ENCODE measurements around the gene DBT. TPM values are rescaled to one million over a fixed set of nuclear protein-coding genes. Genes with fewer than 3 reads are reported as not detected.
A peak's percentile ranks its signal among the peaks of the same experiment; 100 is the strongest.
"Not testable (repeated sequence)": the region's sequence is repeated elsewhere in the genome, so short reads cannot be mapped to it uniquely, and the experiment has no call there.

The DBT gene
- total and polyA plus RNA-seq, 5 donors = 6.3 to 28.4 (median 21.6) TPM

GRCh38 chr1:100277866-100278265, 28.2 kb upstream of the DBT start:
- no peaks in the 10 kb centered on the region for H3K9me3 ChIP-seq (ENCODE audit: control insufficient read depth, low read length)
- DNase-seq (no peak), ATAC-seq (no peak)
- no peak overlapping the region for H3K27ac ChIP-seq (ENCODE audit: low read length)
- no peak overlapping the region for H3K4me3 ChIP-seq (ENCODE audit: low read length)
- WGBS = 71% methylated on average over 1 of the region's 1 CpG
- intact Hi-C loops (cut with DNase I) = loop anchor here in 1 of 4 donors (10.0 kb wide), 1 partner anchor 67 kb away; no protein-coding TSS in a partner anchor
- H3K4me1 ChIP-seq (ENCODE audit: control insufficient read depth, insufficient read depth, low read length) = no peaks in the 10 kb centered on the region
- no peaks in the 10 kb centered on the region for H3K27me3 ChIP-seq (ENCODE audit: control insufficient read depth, insufficient read depth)

- intact Hi-C loops (cut with DNase I) = loop anchor here in 2 of 4 donors (10.0 kb wide), 2 partner anchors 133 to 187 kb away; partner anchors contain the start of genes SASS6 (in 1 of the 2) and TRMT13 (in 1 of the 2)
- H3K4me1 ChIP-seq (ENCODE audit: control insufficient read depth, insufficient read depth, low read length) = no peaks in the 10 kb centered on the region
- no peak overlapping the region for H3K4me3 ChIP-seq (ENCODE audit: low read length)
- no peak overlapping the region for H3K27ac ChIP-seq (ENCODE audit: low read length)
- DNase-seq = no peak
- ATAC-seq = no peak
- no peaks in the 10 kb centered on the region for H3K9me3 ChIP-seq (ENCODE audit: control insufficient read depth, low read length)
- 95% methylated on average over 4 of the region's 4 CpGs for WGBS
- H3K27me3 ChIP-seq (ENCODE audit: control insufficient read depth, insufficient read depth) = no peaks in the 10 kb centered on the region
Measured at GRCh38 chr1:100268202-100268601, 18.6 kb upstream of the DBT start.

GRCh38 chr1:100267284-100267683, 17.6 kb upstream of the DBT start:
- Histone ChIP-seq H3K9me3 (ENCODE audit: control insufficient read depth, low read length) (no peaks in the 10 kb centered on the region), H3K4me1 (ENCODE audit: control insufficient read depth, insufficient read depth, low read length) (no peaks in the 10 kb centered on the region), H3K27ac (ENCODE audit: low read length) (no peak overlapping the region), H3K4me3 (ENCODE audit: low read length) (peak overlapping the region; percentile 96), H3K27me3 (ENCODE audit: control insufficient read depth, insufficient read depth) (no peaks in the 10 kb centered on the region)
- intact Hi-C loops (cut with DNase I) = loop anchor here in 2 of 4 donors (10.0 kb wide), 2 partner anchors 132 to 188 kb away; partner anchors contain the start of genes SASS6 (in 1 of the 2) and TRMT13 (in 1 of the 2)
- ATAC-seq (no peak), DNase-seq (no peak)
- 84% methylated on average over 1 of the region's 1 CpG for WGBS

DNA sequence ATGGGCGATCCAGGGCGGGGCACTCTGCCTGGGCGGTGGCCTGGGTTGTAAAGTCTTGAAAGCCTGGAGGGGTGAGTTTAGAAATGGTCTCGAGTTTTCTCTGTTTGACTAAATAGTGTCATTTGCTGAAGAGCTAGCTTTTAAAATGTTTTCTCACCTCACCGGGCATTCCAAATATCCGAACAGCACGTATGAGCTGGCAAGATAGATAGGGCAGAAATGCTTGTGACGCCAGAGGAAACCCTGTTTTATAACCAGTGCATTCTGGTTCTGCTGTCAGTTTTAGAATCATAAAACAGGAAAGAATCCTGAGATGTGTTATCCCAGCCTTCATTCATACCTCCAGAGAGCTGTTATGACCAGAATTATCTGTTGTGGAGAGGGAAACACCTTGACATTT, 17.1 kb upstream of the DBT start:
- Histone ChIP-seq H3K9me3 (ENCODE audit: control insufficient read depth, low read length) (no peaks in the 10 kb centered on the region), H3K4me1 (ENCODE audit: control insufficient read depth, insufficient read depth, low read length) (no peaks in the 10 kb centered on the region), H3K27me3 (ENCODE audit: control insufficient read depth, insufficient read depth) (no peaks in the 10 kb centered on the region), H3K27ac (ENCODE audit: low read length) (peak overlapping the region; percentile 81), H3K4me3 (ENCODE audit: low read length) (peak overlapping the region; percentile 96)
- WGBS = under 1% methylated on average over 8 of the region's 8 CpGs
- DNase-seq (no peak), ATAC-seq (no peak)
- intact Hi-C loops (cut with DNase I) = loop anchor here in 2 of 4 donors (10.0 kb wide), 2 partner anchors 132 to 188 kb away; partner anchors contain the start of genes SASS6 (in 1 of the 2) and TRMT13 (in 1 of the 2)

DNA sequence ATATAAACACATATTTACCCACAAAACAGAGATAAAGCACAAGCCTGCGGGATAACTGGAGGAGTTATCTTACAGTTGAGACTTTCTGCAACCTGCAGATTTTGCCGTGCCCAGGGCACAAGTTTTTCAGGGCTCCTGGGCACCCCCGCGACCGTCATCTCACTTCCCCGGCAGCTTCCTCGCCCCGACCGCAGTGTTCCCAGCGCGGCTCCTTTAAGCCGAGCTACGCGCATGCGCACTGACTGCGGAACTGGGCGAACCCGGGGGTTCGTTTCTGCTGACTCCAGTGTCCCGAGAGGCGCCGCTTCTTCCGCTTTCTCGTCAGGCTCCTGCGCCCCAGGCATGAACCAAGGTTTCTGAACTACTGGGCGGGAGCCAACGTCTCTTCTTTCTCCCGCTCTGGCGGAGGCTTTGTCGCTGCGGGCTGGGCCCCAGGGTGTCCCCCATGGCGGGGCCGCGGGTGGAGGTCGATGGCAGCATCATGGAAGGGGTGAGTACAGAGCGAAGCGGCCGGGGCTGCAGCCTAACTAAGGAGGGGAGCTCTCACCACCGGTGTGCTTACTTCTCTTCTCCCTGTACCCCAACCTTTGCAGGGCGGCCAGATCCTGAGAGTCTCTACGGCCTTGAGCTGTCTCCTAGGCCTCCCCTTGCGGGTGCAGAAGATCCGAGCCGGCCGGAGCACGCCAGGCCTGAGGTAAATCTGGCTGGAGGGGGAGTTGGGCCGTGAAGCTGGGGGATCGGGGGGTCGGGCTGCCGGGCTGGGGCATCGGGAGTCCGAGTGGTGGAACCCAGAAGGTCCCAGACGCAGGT, 16.5 kb upstream of the DBT start, which contains the start of gene RTCA:
Gene RTCA, plus strand, starts transcription at position 286 of the 810 bp plus-strand sequence. Its CDS starts 160 bp downstream, at position 446.
- no peaks in the 10 kb centered on the region for H3K27me3 ChIP-seq (ENCODE audit: control insufficient read depth, insufficient read depth)
- H3K27ac ChIP-seq (ENCODE audit: low read length) = peak within 1 kb of the TSS; percentile 81
- ATAC-seq = peak; percentile 99
- H3K4me1 ChIP-seq (ENCODE audit: control insufficient read depth, insufficient read depth, low read length) = no peaks in the 10 kb centered on the region
- WGBS = under 1% methylated on average over 53 of the region's 53 CpGs
- peak within 1 kb of the TSS; percentile 96 for H3K4me3 ChIP-seq (ENCODE audit: low read length)
- no peaks in the 10 kb centered on the region for H3K9me3 ChIP-seq (ENCODE audit: control insufficient read depth, low read length)
- intact Hi-C loops (cut with DNase I) = loop anchor here in 2 of 4 donors (10.0 kb wide), 2 partner anchors 131 to 189 kb away; partner anchors contain the start of genes SASS6 (in 1 of the 2) and TRMT13 (in 1 of the 2)
- peak; percentile 98 to 99 (median 99) for DNase-seq

DNA sequence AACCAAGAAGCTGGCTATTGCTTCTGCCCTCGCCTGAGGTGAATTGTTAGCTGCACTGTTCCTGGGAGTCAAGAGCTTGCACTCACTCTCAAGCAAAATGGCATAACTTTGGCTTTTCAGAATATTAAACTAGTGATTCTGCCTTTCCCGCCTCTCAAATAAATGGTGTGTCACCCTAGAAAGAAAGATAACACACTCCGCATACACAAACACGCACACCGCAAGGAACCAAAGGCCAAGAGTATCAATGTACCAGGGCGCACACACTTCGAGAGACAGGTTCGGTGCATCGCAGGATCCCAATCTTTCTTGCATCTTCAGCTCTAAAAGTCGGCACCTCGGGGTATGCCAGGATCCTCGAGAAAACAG, 15.9 kb upstream of the DBT start:
- WGBS = 1% methylated on average over 12 of the region's 12 CpGs
- peak; percentile 32 to 45 for ATAC-seq
- Histone ChIP-seq H3K27ac (ENCODE audit: low read length) (peak overlapping the region; percentile 19), H3K27me3 (ENCODE audit: control insufficient read depth, insufficient read depth) (no peaks in the 10 kb centered on the region), H3K9me3 (ENCODE audit: control insufficient read depth, low read length) (no peaks in the 10 kb centered on the region), H3K4me3 (ENCODE audit: low read length) (peak overlapping the region; percentile 96), H3K4me1 (ENCODE audit: control insufficient read depth, insufficient read depth, low read length) (no peaks in the 10 kb centered on the region)
- DNase-seq = no peak
- intact Hi-C loops (cut with DNase I) = loop anchor here in 2 of 4 donors (10.0 kb wide), 2 partner anchors 131 to 189 kb away; partner anchors contain the start of genes SASS6 (in 1 of the 2) and TRMT13 (in 1 of the 2)

DNA sequence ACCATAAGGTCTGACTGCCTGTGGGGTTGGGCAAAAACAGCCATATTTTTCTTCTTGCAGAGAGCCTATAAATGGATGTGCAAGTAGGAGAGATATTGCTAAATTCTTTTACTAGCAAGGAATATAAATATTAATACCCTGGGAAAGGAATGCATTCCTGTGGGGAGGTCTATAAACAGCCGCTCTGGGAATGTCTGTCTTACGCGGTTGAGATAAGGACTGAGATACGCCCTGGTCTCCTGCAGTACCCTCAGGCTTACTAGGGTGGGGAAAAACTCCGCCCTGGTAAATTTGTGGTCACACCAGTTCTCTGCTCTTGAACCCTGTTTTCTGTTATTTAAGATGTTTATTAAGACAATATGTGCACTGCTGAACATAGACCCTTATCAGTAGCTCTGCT, 14.4 kb upstream of the DBT start:
- H3K9me3 ChIP-seq (ENCODE audit: control insufficient read depth, low read length); H3K27me3 ChIP-seq (ENCODE audit: control insufficient read depth, insufficient read depth); H3K4me1 ChIP-seq (ENCODE audit: control insufficient read depth, insufficient read depth, low read length); ATAC-seq; DNase-seq; H3K27ac ChIP-seq (ENCODE audit: low read length); H3K4me3 ChIP-seq (ENCODE audit: low read length): not testable (repeated sequence)
- 93% methylated on average over 5 of the region's 5 CpGs for WGBS
- intact Hi-C loops (cut with DNase I) = loop anchor here in 2 of 4 donors (10.0 kb wide), 2 partner anchors 129 to 191 kb away; partner anchors contain the start of genes SASS6 (in 1 of the 2) and TRMT13 (in 1 of the 2)

DNA sequence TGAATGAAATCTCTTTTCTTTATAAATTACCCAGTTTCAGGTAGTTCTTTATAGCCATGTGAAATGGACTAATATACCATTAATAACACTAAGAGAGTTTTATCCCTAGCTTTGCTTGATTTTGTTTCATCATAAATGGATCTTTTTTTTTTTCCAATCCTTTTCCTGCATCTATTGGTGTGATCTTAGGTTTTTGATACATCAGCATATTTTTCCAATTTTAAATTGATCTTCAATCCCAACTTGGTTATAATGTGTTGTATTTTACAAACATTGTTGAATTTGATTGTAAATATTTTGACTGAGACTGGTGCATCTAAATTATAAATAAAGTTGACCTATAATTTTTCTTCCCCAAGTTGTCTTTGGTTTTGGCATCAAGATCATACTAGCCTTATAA, 12.1 kb upstream of the DBT start:
- DNase-seq (no peak), ATAC-seq (no peak)
- no peak overlapping the region for H3K4me3 ChIP-seq (ENCODE audit: low read length)
- intact Hi-C loops (cut with DNase I) = loop anchor here in 2 of 4 donors (10.0 kb wide), 2 partner anchors 127 to 193 kb away; partner anchors contain the start of genes SASS6 (in 1 of the 2) and TRMT13 (in 1 of the 2)
- H3K27ac ChIP-seq (ENCODE audit: low read length) = no peak overlapping the region
- no peaks in the 10 kb centered on the region for H3K4me1 ChIP-seq (ENCODE audit: control insufficient read depth, insufficient read depth, low read length)
- H3K9me3 ChIP-seq (ENCODE audit: control insufficient read depth, low read length) = no peaks in the 10 kb centered on the region
- no peaks in the 10 kb centered on the region for H3K27me3 ChIP-seq (ENCODE audit: control insufficient read depth, insufficient read depth)

GRCh38 chr1:100258427-100258826, 8.8 kb upstream of the DBT start:
- DNase-seq; intact Hi-C loops (cut with DNase I): not testable (repeated sequence)
- WGBS = 96% methylated on average over 6 of the region's 6 CpGs

DNA sequence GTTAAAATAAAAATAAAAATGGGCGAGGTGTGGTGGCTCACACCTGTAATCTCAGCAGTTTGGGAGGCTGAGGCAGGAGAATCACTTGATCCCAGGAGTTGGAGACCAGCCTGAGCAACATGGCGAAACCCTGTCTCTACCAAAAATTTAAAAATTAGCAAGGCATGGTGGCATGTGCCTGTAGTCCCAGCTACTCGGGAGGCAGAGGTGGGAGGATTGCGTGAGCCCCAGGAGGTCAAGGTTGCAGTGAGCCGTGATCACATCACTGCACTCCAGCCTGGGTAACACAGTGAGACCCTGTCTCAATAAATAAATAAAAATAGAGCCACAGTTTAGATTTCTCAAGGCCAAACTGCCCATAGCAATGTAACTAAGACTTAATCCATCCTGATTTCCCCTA, 6.6 kb upstream of the DBT start:
- H3K27me3 ChIP-seq (ENCODE audit: control insufficient read depth, insufficient read depth); ATAC-seq; H3K9me3 ChIP-seq (ENCODE audit: control insufficient read depth, low read length); DNase-seq; intact Hi-C loops (cut with DNase I); H3K4me1 ChIP-seq (ENCODE audit: control insufficient read depth, insufficient read depth, low read length); H3K27ac ChIP-seq (ENCODE audit: low read length); H3K4me3 ChIP-seq (ENCODE audit: low read length): not testable (repeated sequence)
- WGBS = 86% methylated on average over 5 of the region's 5 CpGs

More at GRCh38 chr1:100258427-100258826, 8.8 kb upstream of the DBT start:
- H3K4me1 ChIP-seq (ENCODE audit: control insufficient read depth, insufficient read depth, low read length); ATAC-seq; H3K27me3 ChIP-seq (ENCODE audit: control insufficient read depth, insufficient read depth); H3K9me3 ChIP-seq (ENCODE audit: control insufficient read depth, low read length); H3K4me3 ChIP-seq (ENCODE audit: low read length); H3K27ac ChIP-seq (ENCODE audit: low read length): not testable (repeated sequence)

DNA sequence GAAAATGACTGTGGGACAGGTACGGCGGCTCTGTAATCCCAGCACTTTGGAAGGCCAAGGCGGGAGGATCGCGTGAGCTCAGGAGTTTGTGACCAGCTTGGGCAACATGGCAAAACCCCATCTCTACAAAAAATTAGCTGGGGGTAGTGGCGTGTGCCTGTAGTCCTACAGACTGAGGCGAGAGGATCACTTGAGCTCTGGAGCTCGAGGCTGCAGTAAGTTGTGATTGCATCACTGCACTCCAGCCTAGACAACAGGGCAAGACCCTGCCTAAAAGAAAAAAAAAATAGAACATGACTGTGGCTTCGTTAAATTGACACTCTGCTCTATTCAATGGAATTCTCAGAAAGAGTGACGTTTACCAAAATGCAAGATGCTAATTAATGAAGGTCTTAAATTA, 3.9 kb upstream of the DBT start:
- DNase-seq (no peak), ATAC-seq (no peak)
- H3K9me3 ChIP-seq (ENCODE audit: control insufficient read depth, low read length) = no peaks in the 10 kb centered on the region
- H3K27me3 ChIP-seq (ENCODE audit: control insufficient read depth, insufficient read depth) = no peaks in the 10 kb centered on the region
- 69% methylated on average over 10 of the region's 10 CpGs for WGBS
- H3K4me1 ChIP-seq (ENCODE audit: control insufficient read depth, insufficient read depth, low read length) = peaks cover 5% of the 10 kb centered on the region
- no peak overlapping the region for H3K27ac ChIP-seq (ENCODE audit: low read length)
- H3K4me3 ChIP-seq (ENCODE audit: low read length) = no peak overlapping the region
- intact Hi-C loops (cut with DNase I) = no loop called here
